PC-3 (cell line): ENCODE data around the gene RXRB. TPM values are rescaled to one million over a fixed set of nuclear protein-coding genes. Genes with fewer than 3 reads are reported as not detected.
A peak's percentile ranks its signal among the peaks of the same experiment; 100 is the strongest.

Experiments used
- ATAC-seq: fragments of 200-7000 bp; cut with Tn5 transposase; 2 replicates; pipeline ENCODE4 v1.9.1; 2020; ENCODE audit warnings: mild to moderate bottlenecking, moderate library complexity
- BruUV-seq: library from RNA; stranded (reverse); fragments of 400-500 nt; replicated peaks from 2 replicates; lab custom pipeline; 2021; lab: Mats Ljungman, UMichigan
- CTCF ChIA-PET: fragments of 300-600 bp; sonication (Branson Sonifier 250); formaldehyde crosslinking; loops from one replicate; lab custom pipeline; 2022; ENCODE audit warnings: antibody characterized with exemption; lab: Charles Lee
- POLR2A ChIA-PET: fragments of 300-600 bp; sonication (Branson Sonifier 250); formaldehyde crosslinking; loops from one replicate; lab custom pipeline; 2022; ENCODE audit warnings: antibody characterized with exemption; ENCODE audit not compliant: unreplicated experiment; lab: Charles Lee
- DNase-seq: peaks from one replicate; pipeline ENCODE4 v3.0.0-alpha.2; 2015
- H2AFZ ChIP-seq: fragments of 300-600 bp; sonication (generic); 2 replicates; pipeline ENCODE4 v1.6.0; 2016; ENCODE audit warnings: antibody characterized with exemption, low read length
- H3F3A ChIP-seq: fragments of 300-600 bp; sonication (generic); one replicate; pipeline ENCODE4 v1.6.0; 2017; ENCODE audit warnings: antibody characterized with exemption, low read length, control low read depth, mild to moderate bottlenecking; ENCODE audit not compliant: unreplicated experiment
- H3K27ac ChIP-seq: fragments of 300-600 bp; sonication (generic); 2 replicates; pipeline ENCODE4 v1.5.1; 2016; ENCODE audit warnings: mild to moderate bottlenecking, low read length
- H3K27me3 ChIP-seq: fragments of 300-600 bp; sonication (generic); 2 replicates; pipeline ENCODE4 v1.6.1; 2016; ENCODE audit warnings: low read length, mixed read lengths
- H3K36me3 ChIP-seq: fragments of 300-600 bp; sonication (generic); 2 replicates; pipeline ENCODE4 v1.6.1; 2016; ENCODE audit warnings: low read depth, mixed run types, low read length, mixed read lengths
- H3K4me1 ChIP-seq: fragments of 300-600 bp; sonication (generic); 2 replicates; pipeline ENCODE4 v1.5.1; 2016; ENCODE audit warnings: low read length; ENCODE audit not compliant: insufficient read depth
- H3K4me2 ChIP-seq: fragments of 300-600 bp; sonication (generic); 2 replicates; pipeline ENCODE4 v1.6.0; 2016; ENCODE audit warnings: low read length
- H3K4me3 ChIP-seq: fragments of 300-600 bp; sonication (generic); 2 replicates; pipeline ENCODE4 v1.5.1; 2016; ENCODE audit warnings: mild to moderate bottlenecking, low read length, mixed read lengths
- H3K79me2 ChIP-seq: fragments of 300-600 bp; sonication (generic); 2 replicates; pipeline ENCODE4 v1.6.1; 2017; ENCODE audit warnings: low read length, mixed read lengths
- H3K9ac ChIP-seq: fragments of 300-600 bp; sonication (generic); 2 replicates; pipeline ENCODE4 v1.6.0; 2016; ENCODE audit warnings: mild to moderate bottlenecking, low read length
- H3K9me2 ChIP-seq: fragments of 300-600 bp; sonication (generic); replicated peaks from 2 replicates; pipeline ENCODE4 v1.6.1; 2016; ENCODE audit warnings: mixed run types, low read length, mixed read lengths
- H3K9me3 ChIP-seq: fragments of 300-600 bp; sonication (generic); 2 replicates; pipeline ENCODE4 v1.6.1; 2016; ENCODE audit warnings: low read length, mixed read lengths
- H4K20me1 ChIP-seq: fragments of 300-600 bp; sonication (generic); 2 replicates; pipeline ENCODE4 v1.6.1; 2016; ENCODE audit warnings: low read length, mixed read lengths
- EZH2 ChIP-seq: fragments of 300-600 bp; sonication (generic); IDR thresholded peaks from one replicate; pipeline ENCODE4 v1.6.1; 2017; ENCODE audit warnings: antibody characterized with exemption, mild to moderate bottlenecking, low read length; ENCODE audit not compliant: unreplicated experiment
- EZH2phosphoT487 ChIP-seq: fragments of 300-600 bp; sonication (generic); IDR thresholded peaks from 2 replicates; pipeline ENCODE4 v1.6.1; 2018; ENCODE audit warnings: mild to moderate bottlenecking, antibody characterized with exemption, low read length, borderline replicate concordance
- intact Hi-C: fragments of 100-400 bp; cut with micrococcal nuclease; formaldehyde crosslinking; loops from 2 replicates; pipeline ENCODE4 v1.9.0; 2023
- total RNA-seq: library from RNA; depleted of rRNA; stranded (reverse); fragments of >200 nt; gene quantifications from 2 replicates; pipeline ENCODE4 v1.2.3, GENCODE V29; 2014
- TF ChIP-seq, protein P1 (sequence below): fragments of 300-600 bp; sonication (generic); conservative IDR thresholded peaks from 2 replicates; pipeline ENCODE4 v1.5.1; 2017; ENCODE audit warnings: antibody characterized with exemption, low read depth, mild to moderate bottlenecking, low read length

The RXRB gene
- total RNA-seq, 1 experiment from 2014 or later, result 24.0 TPM

GRCh38 chr6:33248932-33249731, 48.7 kb upstream of the RXRB start:
- Histone ChIP-seq H3K36me3 (no peaks in the 10 kb centered on the region), H3K79me2 (no peaks in the 10 kb centered on the region), H3K9ac (peak overlapping the region; percentile 69), H4K20me1 (no peaks in the 10 kb centered on the region), H3K4me2 (peak overlapping the region; percentile 89), H3K9me3 (no peaks in the 10 kb centered on the region), H3K9me2 (no peaks in the 10 kb centered on the region), H3F3A (peaks cover 7% of the 10 kb centered on the region), H3K27me3 (no peaks in the 10 kb centered on the region), H3K4me1 (peaks cover 30% of the 10 kb centered on the region), H3K4me3 (peak overlapping the region; percentile 70), H3K27ac (peak overlapping the region; percentile 72), H2AFZ (peak overlapping the region; percentile 81)
- peak; percentile 98 for DNase-seq
- CTCF ChIA-PET, result interaction anchor here (0.6 to 2.0 kb wide), 5 partner anchors 11 to 124 kb away, joined by 3 to 8 read pairs (median 5); no protein-coding TSS in a partner anchor
- no peak for TF ChIP-seq EZH2phosphoT487
- TF ChIP-seq EZH2, result no peak
- TF ChIP-seq, protein P1, sequence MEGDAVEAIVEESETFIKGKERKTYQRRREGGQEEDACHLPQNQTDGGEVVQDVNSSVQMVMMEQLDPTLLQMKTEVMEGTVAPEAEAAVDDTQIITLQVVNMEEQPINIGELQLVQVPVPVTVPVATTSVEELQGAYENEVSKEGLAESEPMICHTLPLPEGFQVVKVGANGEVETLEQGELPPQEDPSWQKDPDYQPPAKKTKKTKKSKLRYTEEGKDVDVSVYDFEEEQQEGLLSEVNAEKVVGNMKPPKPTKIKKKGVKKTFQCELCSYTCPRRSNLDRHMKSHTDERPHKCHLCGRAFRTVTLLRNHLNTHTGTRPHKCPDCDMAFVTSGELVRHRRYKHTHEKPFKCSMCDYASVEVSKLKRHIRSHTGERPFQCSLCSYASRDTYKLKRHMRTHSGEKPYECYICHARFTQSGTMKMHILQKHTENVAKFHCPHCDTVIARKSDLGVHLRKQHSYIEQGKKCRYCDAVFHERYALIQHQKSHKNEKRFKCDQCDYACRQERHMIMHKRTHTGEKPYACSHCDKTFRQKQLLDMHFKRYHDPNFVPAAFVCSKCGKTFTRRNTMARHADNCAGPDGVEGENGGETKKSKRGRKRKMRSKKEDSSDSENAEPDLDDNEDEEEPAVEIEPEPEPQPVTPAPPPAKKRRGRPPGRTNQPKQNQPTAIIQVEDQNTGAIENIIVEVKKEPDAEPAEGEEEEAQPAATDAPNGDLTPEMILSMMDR, result 0 out of 2 replicates have a peak, but pooled peaks have one; percentile 15
- no TSS peak for BruUV-seq
- peak; percentile 83 for ATAC-seq
- POLR2A ChIA-PET, result interaction anchor here (0.5 to 0.6 kb wide), 6 partner anchors 12 to 1119 kb away, joined by 3 to 7 read pairs (median 4); partner anchors contain the start of genes FKBPL and HSD17B8
- intact Hi-C loops, result loop anchor here (1.0 to 2.0 kb wide), 5 partner anchors 42 to 235 kb away; no protein-coding TSS in a partner anchor

DNA sequence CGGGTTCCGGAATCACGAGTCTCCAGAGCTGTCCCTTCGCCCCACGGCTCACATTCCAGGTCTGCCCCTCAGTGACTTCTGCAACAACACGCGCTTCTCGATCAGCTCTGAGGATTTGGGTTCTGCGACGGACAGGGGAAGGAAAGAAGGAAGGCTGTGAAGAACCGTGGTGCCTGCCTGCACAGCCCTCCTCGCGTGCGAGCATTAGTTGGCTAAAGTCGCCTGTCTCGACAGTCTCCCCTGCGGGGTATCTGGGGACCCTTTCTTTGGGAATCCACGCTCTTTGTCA, 48.1 kb upstream of the RXRB start:
- TF ChIP-seq EZH2 (no peak), EZH2phosphoT487 (no peak)
- TF ChIP-seq, protein P1, result no peak
- no peaks in the 10 kb centered on the region for H3K27me3 ChIP-seq
- H4K20me1 ChIP-seq, result no peaks in the 10 kb centered on the region
- peak overlapping the region; percentile 29 for H3K27ac ChIP-seq
- no peaks in the 10 kb centered on the region for H3K79me2 ChIP-seq
- no peaks in the 10 kb centered on the region for H3K9me2 ChIP-seq
- H3F3A ChIP-seq, result peaks cover 7% of the 10 kb centered on the region
- CTCF ChIA-PET, result interaction anchor here (0.8 to 1.3 kb wide), 3 partner anchors 49 to 51 kb away, joined by 5 to 7 read pairs (median 5); no protein-coding TSS in a partner anchor
- H3K4me2 ChIP-seq, result peak overlapping the region; percentile 89
- no peaks in the 10 kb centered on the region for H3K36me3 ChIP-seq
- POLR2A ChIA-PET, result interaction anchor here (0.6 to 0.8 kb wide), 3 partner anchors 12 to 44 kb away, joined by 4 to 7 read pairs (median 6); partner anchors contain the start of genes B3GALT4 and HSD17B8
- peaks cover 30% of the 10 kb centered on the region for H3K4me1 ChIP-seq
- H3K9me3 ChIP-seq, result no peaks in the 10 kb centered on the region
- peak overlapping the region; percentile 70 for H3K4me3 ChIP-seq
- DNase-seq (peak; percentile 40), ATAC-seq (peak; percentile 19)
- H2AFZ ChIP-seq, result peak overlapping the region; percentile 70
- intact Hi-C loops, result loop anchor here (1.0 to 2.0 kb wide), 4 partner anchors 42 to 234 kb away; no protein-coding TSS in a partner anchor
- TSS peak; percentile 89 for BruUV-seq
- peak overlapping the region; percentile 38 for H3K9ac ChIP-seq
